Neural cell (in vitro differentiated cells): ENCODE data around the gene TPM1. TPM values are rescaled to one million over a fixed set of nuclear protein-coding genes. Genes with fewer than 3 reads are reported as not detected.

Experiments used
- H2AFZ ChIP-seq: fragments of 200-600, 300-800 bp; sonication (generic), shearing (Covaris generic); 2 replicates; pipeline ENCODE4 v1.6.0; 2014; ENCODE audit warnings: low read depth, mild to moderate bottlenecking, antibody characterized with exemption, low read length, moderate library complexity
- H3F3A ChIP-seq: fragments of 200-600 bp; shearing (Covaris generic); 2 replicates; pipeline ENCODE4 v1.6.1; 2016; ENCODE audit warnings: mild to moderate bottlenecking, moderate library complexity, mixed read lengths, antibody characterized with exemption, low read length; ENCODE audit not compliant: insufficient read depth, poor library complexity, severe bottlenecking
- H3K27ac ChIP-seq: fragments of 200-600, 300-800 bp; sonication (generic), shearing (Covaris generic); 2 replicates; pipeline ENCODE4 v1.5.1; 2014; ENCODE audit warnings: mild to moderate bottlenecking, low read length, moderate library complexity
- H3K27me3 ChIP-seq: fragments of 300-800, 200-600 bp; sonication (generic), shearing (Covaris generic); 2 replicates; pipeline ENCODE4 v1.6.0; 2014; ENCODE audit warnings: mild to moderate bottlenecking, low read depth, low read length, moderate library complexity; ENCODE audit not compliant: insufficient read depth
- H3K36me3 ChIP-seq: fragments of 300-800, 200-600 bp; sonication (generic), shearing (Covaris generic); 2 replicates; pipeline ENCODE4 v1.5.1; 2014; ENCODE audit warnings: mild to moderate bottlenecking, antibody characterized with exemption, low read length, moderate library complexity; ENCODE audit not compliant: insufficient read depth
- H3K4me2 ChIP-seq: fragments of 300-800, 200-600 bp; sonication (generic), shearing (Covaris generic); 2 replicates; pipeline ENCODE4 v1.6.0; 2014; ENCODE audit warnings: mild to moderate bottlenecking, low read length
- H3K4me3 ChIP-seq: fragments of 300-800, 200-600 bp; sonication (generic), shearing (Covaris generic); 2 replicates; pipeline ENCODE4 v1.5.1; 2014; ENCODE audit warnings: mild to moderate bottlenecking, low read length, moderate library complexity
- H3K79me2 ChIP-seq: fragments of 200-600 bp; shearing (Covaris generic); replicated peaks from 2 replicates; pipeline ENCODE4 v1.6.0; 2014; ENCODE audit warnings: mild to moderate bottlenecking, low read length, moderate library complexity; ENCODE audit not compliant: insufficient read depth
- H3K9ac ChIP-seq: fragments of 300-800, 200-600 bp; sonication (generic), shearing (Covaris generic); 2 replicates; pipeline ENCODE4 v1.6.1; 2016; ENCODE audit warnings: mild to moderate bottlenecking, low read length, mixed read lengths
- H3K9me2 ChIP-seq: fragments of 200-600 bp; shearing (Covaris generic); 2 replicates; pipeline ENCODE4 v1.6.1; 2016; ENCODE audit warnings: mild to moderate bottlenecking, low read length, mixed read lengths; ENCODE audit not compliant: insufficient read depth
- H3K9me3 ChIP-seq: fragments of 200-600, 300-800 bp; sonication (generic), shearing (Covaris generic); 2 replicates; pipeline ENCODE4 v1.6.1; 2016; ENCODE audit warnings: mild to moderate bottlenecking, mixed run types, low read length, moderate library complexity, mixed read lengths
- H4K20me1 ChIP-seq: fragments of 200-600 bp; shearing (Covaris generic); 2 replicates; pipeline ENCODE4 v1.6.1; 2016; ENCODE audit warnings: mild to moderate bottlenecking, mixed run types; ENCODE audit not compliant: insufficient read depth
- CTCF ChIP-seq: fragments of 450-650 bp; IDR thresholded peaks from 2 replicates; pipeline ENCODE4 v1.5.1; 2014; ENCODE audit warnings: antibody characterized with exemption, mild to moderate bottlenecking, moderate library complexity; ENCODE audit not compliant: poor library complexity, severe bottlenecking
- EP300 ChIP-seq: fragments of 450-650 bp; conservative IDR thresholded peaks from 2 replicates; pipeline ENCODE4 v1.6.1; 2014; ENCODE audit warnings: antibody characterized with exemption, mild to moderate bottlenecking, moderate library complexity; ENCODE audit not compliant: poor library complexity, severe bottlenecking
- EZH2 ChIP-seq: fragments of 200-600, 300-800 bp; shearing (Covaris generic), sonication (generic); IDR thresholded peaks from 2 replicates; pipeline ENCODE4 v1.6.1; 2014; ENCODE audit warnings: antibody characterized with exemption, low read length, borderline replicate concordance, mild to moderate bottlenecking; ENCODE audit not compliant: insufficient read depth, poor library complexity, severe bottlenecking
- MXI1 ChIP-seq: fragments of 450-650 bp; conservative IDR thresholded peaks from 2 replicates; pipeline ENCODE4 v1.6.1; 2014; ENCODE audit warnings: antibody characterized with exemption, mild to moderate bottlenecking; ENCODE audit not compliant: poor library complexity, severe bottlenecking
- POLR2AphosphoS5 ChIP-seq: IDR thresholded peaks from 2 replicates; pipeline ENCODE4 v1.6.1; 2012
- RAD21 ChIP-seq: fragments of 450-650 bp; conservative IDR thresholded peaks from 2 replicates; pipeline ENCODE4 v1.6.1; 2014; ENCODE audit warnings: antibody characterized with exemption, mild to moderate bottlenecking, moderate library complexity
- REST ChIP-seq: IDR thresholded peaks from 2 replicates; pipeline ENCODE4 v1.6.1; 2012; ENCODE audit warnings: borderline replicate concordance
- SMC3 ChIP-seq: fragments of 450-650 bp; conservative IDR thresholded peaks from 2 replicates; pipeline ENCODE4 v1.6.1; 2014; ENCODE audit warnings: antibody characterized with exemption, mild to moderate bottlenecking, moderate library complexity; ENCODE audit not compliant: poor library complexity
- TAF1 ChIP-seq: IDR thresholded peaks from 2 replicates; pipeline ENCODE4 v1.6.1; 2012; ENCODE audit warnings: low read depth
- polyA plus RNA-seq: library from polyadenylated mRNA; depleted of rRNA; stranded (reverse); fragments of >200 nt; gene quantifications from 2 replicates; pipeline ENCODE4 v1.2.3, GENCODE V29; 2014

Gene TPM1
- polyA plus RNA-seq, 1 donor from 2014 or later = 254 TPM

GRCh38 chr15:63109920-63110319 is 67.4 kb downstream of the TPM1 start:
- no peak overlapping the region for H3K4me2 ChIP-seq
- H3K4me3 ChIP-seq = no peak overlapping the region
- no peak overlapping the region for H3K9ac ChIP-seq
- H3F3A ChIP-seq = no peaks in the 10 kb centered on the region
- H3K9me2 ChIP-seq = no peaks in the 10 kb centered on the region
- H3K9me3 ChIP-seq = no peaks in the 10 kb centered on the region
- H4K20me1 ChIP-seq = no peaks in the 10 kb centered on the region
- H3K27ac ChIP-seq = no peak overlapping the region
- no peak overlapping the region for H2AFZ ChIP-seq
- H3K36me3 ChIP-seq = no peaks in the 10 kb centered on the region
- no peaks in the 10 kb centered on the region for H3K79me2 ChIP-seq
- no peaks in the 10 kb centered on the region for H3K27me3 ChIP-seq
- TF ChIP-seq EZH2 = no peak
- no peak for TF ChIP-seq EP300
- TF ChIP-seq TAF1 = no peak
- TF ChIP-seq RAD21 = no peak
- no peak for TF ChIP-seq SMC3
- no peak for TF ChIP-seq REST
- TF ChIP-seq CTCF = no peak
- no peak for TF ChIP-seq MXI1
- TF ChIP-seq POLR2AphosphoS5 = no peak

GRCh38 chr15:63110428-63111026 is 68.0 kb downstream of the TPM1 start:
- H3K9ac ChIP-seq = no peak overlapping the region
- no peaks in the 10 kb centered on the region for H3K79me2 ChIP-seq
- no peak overlapping the region for H3K4me2 ChIP-seq
- no peak overlapping the region for H3K27ac ChIP-seq
- TF ChIP-seq SMC3 = no peak
- TF ChIP-seq REST = no peak
- H3K36me3 ChIP-seq = no peaks in the 10 kb centered on the region
- no peak overlapping the region for H3K4me3 ChIP-seq
- no peaks in the 10 kb centered on the region for H3K9me3 ChIP-seq
- no peaks in the 10 kb centered on the region for H3K27me3 ChIP-seq
- no peak overlapping the region for H2AFZ ChIP-seq
- no peaks in the 10 kb centered on the region for H4K20me1 ChIP-seq
- H3K9me2 ChIP-seq = no peaks in the 10 kb centered on the region
- no peaks in the 10 kb centered on the region for H3F3A ChIP-seq
